Measurements from ENCODE around the gene LRRK1.

LRRK1 gene

GRCh38 chr15:101115786-101116680 lies 196.9 kb downstream of the LRRK1 start:
- DNase-seq (ENCODE audit: insufficient read length, low spot score) (no peak), FAIRE-seq (no peak)
- TF ChIP-seq CTCF (IDR thresholded peaks at IDR 0.05; ENCODE audit: insufficient read depth, missing control alignments), result no peak

GRCh38 chr15:101116681-101116976 lies 197.5 kb downstream of the LRRK1 start:
- no peak for TF ChIP-seq CTCF (IDR thresholded peaks at IDR 0.05; ENCODE audit: insufficient read depth, missing control alignments)
- FAIRE-seq (no peak), DNase-seq (ENCODE audit: insufficient read length, low spot score) (no peak)

GRCh38 chr15:101118116-101118515 lies 199.0 kb downstream of the LRRK1 start:
- no peak for FAIRE-seq
- TF ChIP-seq CTCF (IDR thresholded peaks at IDR 0.05; ENCODE audit: insufficient read depth, missing control alignments), result no peak
- DNase-seq (ENCODE audit: insufficient read length, low spot score), result no peak

GRCh38 chr15:101118615-101119014 lies 199.5 kb downstream of the LRRK1 start:
- no peak for TF ChIP-seq CTCF (IDR thresholded peaks at IDR 0.05; ENCODE audit: insufficient read depth, missing control alignments)
- DNase-seq (ENCODE audit: insufficient read length, low spot score) (no peak), FAIRE-seq (no peak)

- no peak for FAIRE-seq
These were observed 200.0 kb downstream of the LRRK1 start for GRCh38 chr15:101119181-101119580.

More at GRCh38 chr15:101119181-101119580, 200.0 kb downstream of the LRRK1 start:
- no peak for DNase-seq (ENCODE audit: insufficient read length, low spot score)
- TF ChIP-seq CTCF (IDR thresholded peaks at IDR 0.05; ENCODE audit: insufficient read depth, missing control alignments), result no peak
